AG04449 (cell line): Measurements from ENCODE around the gene KMT2C.

Experiments
- CTCF ChIA-PET: fragments of 350-600 bp; formaldehyde crosslinking; extraction: SDS; loops from one replicate; lab custom pipeline; 2021; ENCODE audit warnings: antibody characterized with exemption; lab: Yijun Ruan, JAX
- POLR2A ChIA-PET: fragments of 400-600, 350-600 bp; formaldehyde crosslinking; extraction: SDS; loops from one replicate; lab custom pipeline; 2020; ENCODE audit warnings: antibody characterized with exemption, inconsistent platforms; lab: Yijun Ruan, JAX
- DNase-seq: peaks from one replicate; pipeline ENCODE4 v3.0.0-alpha.2; 2010; ENCODE audit warnings: low read depth, low spot score
- H3K4me3 ChIP-seq: 2 replicates; pipeline ENCODE4 v1.5.1; 2011; ENCODE audit warnings: low read depth, mild to moderate bottlenecking, control low read depth, low read length
- TF ChIP-seq, protein P1 (sequence below): IDR thresholded peaks from one replicate; pipeline ENCODE4 v1.5.1; 2011; ENCODE audit warnings: mild to moderate bottlenecking, moderate library complexity, low read length, control low read depth, inconsistent platforms; ENCODE audit not compliant: insufficient read depth; ENCODE audit errors: missing control alignments

Gene KMT2C

DNA sequence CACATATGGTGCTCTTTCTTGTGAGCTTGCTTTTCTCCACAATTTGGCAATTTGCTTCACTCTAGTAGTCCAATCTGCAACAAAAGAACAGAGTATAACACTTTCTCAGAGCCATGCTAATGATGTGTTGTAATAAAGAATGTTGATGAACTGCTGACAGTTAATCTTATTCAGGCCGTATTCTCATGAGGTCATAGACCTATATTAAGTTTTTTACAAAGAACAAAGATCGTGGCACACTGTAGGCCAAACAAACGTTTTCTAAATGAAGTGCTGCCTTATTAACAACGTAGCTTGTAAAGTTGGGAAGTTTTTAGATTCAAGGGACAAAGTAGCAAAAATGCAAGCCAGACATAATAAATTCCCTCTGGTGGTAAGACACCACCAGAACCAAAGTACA, 250.2 kb downstream of the KMT2C start:
- POLR2A ChIA-PET, result no interaction called here
- TF ChIP-seq, protein P1, sequence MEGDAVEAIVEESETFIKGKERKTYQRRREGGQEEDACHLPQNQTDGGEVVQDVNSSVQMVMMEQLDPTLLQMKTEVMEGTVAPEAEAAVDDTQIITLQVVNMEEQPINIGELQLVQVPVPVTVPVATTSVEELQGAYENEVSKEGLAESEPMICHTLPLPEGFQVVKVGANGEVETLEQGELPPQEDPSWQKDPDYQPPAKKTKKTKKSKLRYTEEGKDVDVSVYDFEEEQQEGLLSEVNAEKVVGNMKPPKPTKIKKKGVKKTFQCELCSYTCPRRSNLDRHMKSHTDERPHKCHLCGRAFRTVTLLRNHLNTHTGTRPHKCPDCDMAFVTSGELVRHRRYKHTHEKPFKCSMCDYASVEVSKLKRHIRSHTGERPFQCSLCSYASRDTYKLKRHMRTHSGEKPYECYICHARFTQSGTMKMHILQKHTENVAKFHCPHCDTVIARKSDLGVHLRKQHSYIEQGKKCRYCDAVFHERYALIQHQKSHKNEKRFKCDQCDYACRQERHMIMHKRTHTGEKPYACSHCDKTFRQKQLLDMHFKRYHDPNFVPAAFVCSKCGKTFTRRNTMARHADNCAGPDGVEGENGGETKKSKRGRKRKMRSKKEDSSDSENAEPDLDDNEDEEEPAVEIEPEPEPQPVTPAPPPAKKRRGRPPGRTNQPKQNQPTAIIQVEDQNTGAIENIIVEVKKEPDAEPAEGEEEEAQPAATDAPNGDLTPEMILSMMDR, result no peak
- H3K4me3 ChIP-seq, result no peak overlapping the region
- CTCF ChIA-PET, result interaction anchor here (2.0 kb wide), 1 partner anchor 40 kb away, joined by 6 read pairs; no protein-coding TSS in a partner anchor
- no peak for DNase-seq

DNA sequence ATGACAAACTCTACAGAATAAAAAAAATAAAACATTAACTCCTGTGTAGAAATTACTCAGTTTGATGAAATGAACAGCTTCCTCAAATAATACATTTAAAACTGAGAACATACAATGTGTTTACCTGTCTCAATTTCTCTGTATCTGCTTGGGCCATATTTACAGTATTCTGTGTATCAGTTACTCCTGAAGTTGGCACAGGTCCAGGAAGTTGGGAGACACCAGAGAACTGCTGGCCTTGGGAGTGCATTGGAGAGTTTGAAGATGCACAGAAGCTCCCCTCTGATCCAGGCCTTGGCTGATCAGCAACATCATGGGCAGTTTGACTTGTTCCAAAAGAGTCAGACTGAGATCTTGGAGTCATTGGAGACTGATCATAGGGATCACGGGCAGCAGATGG, 255.2 kb downstream of the KMT2C start:
- TF ChIP-seq, protein P1, result no peak
- no peak for DNase-seq
- POLR2A ChIA-PET, result no interaction called here
- H3K4me3 ChIP-seq, result no peak overlapping the region
- CTCF ChIA-PET, result interaction anchor here (1.2 to 1.8 kb wide), 2 partner anchors 16 to 20 kb away, joined by 3 to 5 read pairs; no protein-coding TSS in a partner anchor

DNA sequence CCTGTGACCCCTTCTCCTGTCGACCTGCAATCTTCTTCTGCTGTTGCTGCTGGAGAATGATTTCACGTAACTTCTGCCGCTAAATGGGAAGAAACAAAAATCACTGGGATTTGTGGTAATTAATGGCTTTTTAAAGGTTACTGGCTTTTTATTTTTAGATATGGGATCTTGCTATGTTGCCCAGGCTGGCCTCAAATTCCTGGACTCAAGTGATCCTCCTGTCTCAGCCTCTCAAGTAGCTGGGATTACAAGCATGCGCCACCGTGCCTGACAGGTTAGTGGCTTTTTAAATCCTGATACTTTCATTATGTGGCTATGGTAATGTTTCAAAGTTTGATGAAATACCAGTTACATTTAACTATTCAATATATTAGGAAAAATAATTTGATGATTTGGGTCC, 255.8 kb downstream of the KMT2C start:
- POLR2A ChIA-PET, result no interaction called here
- CTCF ChIA-PET, result interaction anchor here (0.8 to 1.8 kb wide), 3 partner anchors 15 to 35 kb away, joined by 3 to 5 read pairs (median 3); no protein-coding TSS in a partner anchor

DNA sequence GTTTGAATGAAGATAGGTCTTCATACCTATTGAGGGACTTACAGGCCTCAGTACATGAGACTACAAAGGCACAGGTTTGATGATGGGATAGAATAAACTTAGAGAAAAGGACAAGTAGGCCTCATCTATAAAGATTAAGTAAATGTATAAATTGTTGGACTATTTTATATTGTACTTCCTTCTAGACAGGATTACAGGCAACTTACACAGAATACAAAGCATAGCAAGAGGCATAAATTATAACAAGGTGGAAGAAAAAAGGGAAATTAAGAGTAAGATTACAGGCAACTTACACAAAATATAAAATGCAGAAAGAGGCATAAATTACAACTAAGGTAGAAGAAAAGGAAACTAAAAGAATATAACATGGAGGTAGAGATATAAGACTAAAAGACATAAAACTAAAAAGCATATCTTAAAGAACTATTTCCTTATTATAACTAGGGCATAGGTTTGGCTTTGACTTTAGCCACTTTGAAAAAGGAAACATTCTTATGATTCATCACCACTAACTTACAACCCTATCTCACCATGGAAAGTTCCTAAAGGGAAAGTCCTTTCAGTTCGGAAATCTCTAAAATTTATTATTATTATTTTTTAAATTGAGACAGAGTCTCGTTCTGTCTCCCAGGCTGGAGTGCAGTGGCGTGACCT, 257.3 kb downstream of the KMT2C start:
- CTCF ChIA-PET, result interaction anchor here (1.1 to 1.8 kb wide), 2 partner anchors 9 to 14 kb away, joined by 4 to 5 read pairs; no protein-coding TSS in a partner anchor

More for the DNA sequence above, 255.8 kb downstream of the KMT2C start:
- TF ChIP-seq, protein P1, result no peak
- no peak overlapping the region for H3K4me3 ChIP-seq
- DNase-seq, result no peak

DNA sequence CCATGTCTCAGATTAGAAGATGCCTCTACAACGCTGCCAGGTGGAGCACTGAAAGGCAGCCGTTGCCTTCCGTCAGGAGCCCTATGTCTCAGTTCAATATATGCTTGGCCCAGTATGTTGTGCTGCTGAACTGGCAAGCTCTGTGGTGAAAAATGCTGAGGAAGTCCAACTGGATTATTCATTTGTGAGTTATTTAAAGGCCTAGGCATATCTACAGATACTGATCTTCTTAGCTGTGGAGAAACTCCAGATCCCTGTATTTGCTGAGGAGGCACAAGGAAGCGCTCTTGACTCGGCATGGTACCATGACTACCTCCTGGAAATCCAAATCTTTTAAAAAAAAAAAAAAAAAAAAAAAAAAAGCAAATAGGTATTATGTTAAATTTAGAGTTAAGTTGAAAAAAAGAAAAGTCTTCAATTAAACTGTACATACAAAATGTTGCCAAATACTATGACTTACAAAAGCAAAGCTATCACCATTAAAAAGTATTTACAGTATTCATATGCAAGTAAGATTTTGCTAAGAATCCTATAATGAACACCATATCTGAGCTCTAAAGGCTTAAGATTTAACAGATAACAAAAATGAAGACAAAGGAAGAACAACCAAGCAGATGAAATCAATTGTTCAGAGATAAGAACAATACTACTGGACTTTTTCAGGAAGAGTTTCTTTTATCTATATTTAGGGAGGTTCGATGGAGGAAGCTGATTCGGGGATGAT, 258.0 kb downstream of the KMT2C start:
- ChIA-PET CTCF (interaction anchor here (1.1 kb wide), 1 partner anchor 10 kb away, joined by 4 read pairs; no protein-coding TSS in a partner anchor), POLR2A (no interaction called here)
- H3K4me3 ChIP-seq, result no peak overlapping the region
- TF ChIP-seq, protein P1, result no peak
- DNase-seq, result no peak

More for the DNA sequence above, 257.3 kb downstream of the KMT2C start:
- H3K4me3 ChIP-seq, result no peak overlapping the region
- POLR2A ChIA-PET, result no interaction called here
- TF ChIP-seq, protein P1, result no peak
- DNase-seq, result no peak

DNA sequence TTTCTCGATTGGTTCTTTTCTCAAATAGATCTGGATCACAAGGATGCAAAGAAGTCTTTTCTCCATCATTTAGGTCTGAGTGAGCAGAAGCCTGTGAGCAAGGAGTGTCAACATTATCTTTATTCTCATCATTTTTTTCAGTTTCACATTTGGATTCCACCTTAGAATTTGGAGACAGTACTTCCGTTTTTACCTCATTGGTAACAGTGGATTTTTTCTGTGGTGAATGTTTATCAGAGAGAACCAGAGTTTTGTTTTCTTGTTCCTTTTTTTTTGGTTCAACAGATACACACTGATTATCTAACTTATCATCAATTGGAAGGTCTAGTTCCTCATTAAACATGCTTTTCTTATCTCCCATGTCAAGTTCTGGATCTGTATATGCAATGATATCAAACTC, 259.0 kb downstream of the KMT2C start:
- POLR2A ChIA-PET, result no interaction called here
- DNase-seq, result no peak
- TF ChIP-seq, protein P1, result no peak
- CTCF ChIA-PET, result no interaction called here
- no peak overlapping the region for H3K4me3 ChIP-seq
